NCI-H187 treated with DMSO at 0.1 percent for 48 hours (cell line): ENCODE measurements around the gene SVBP.

Source experiments
- DNase-seq: peaks from one replicate; lab custom pipeline; 2025; lab: John Stamatoyannopoulos, UW

The SVBP gene

DNA sequence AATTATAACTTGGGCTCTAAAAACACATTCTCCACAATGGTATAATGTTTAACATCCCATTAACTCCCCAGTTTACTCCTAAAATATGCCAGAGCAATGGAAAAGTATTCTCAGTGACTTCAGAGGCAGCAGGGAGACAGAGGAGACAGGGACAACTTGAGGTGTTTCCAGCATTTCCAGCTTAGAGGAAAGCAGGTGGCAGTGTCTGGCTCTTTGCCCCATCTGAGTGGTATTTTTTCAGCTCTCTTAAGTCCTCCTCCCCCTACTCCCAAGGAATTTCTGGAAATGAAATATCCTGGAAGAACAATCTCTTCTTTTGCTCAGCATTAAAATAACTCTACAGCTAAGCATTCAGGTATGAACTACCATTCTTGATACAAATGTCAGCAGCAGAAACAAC lies 11.0 kb downstream of the SVBP start:
- DNase-seq, result no peak

GRCh38 chr1:42801832-42802473 lies 15.2 kb downstream of the SVBP start:
- no peak for DNase-seq

GRCh38 chr1:42797979-42798378 lies 19.2 kb downstream of the SVBP start:
- DNase-seq, result no peak

DNA sequence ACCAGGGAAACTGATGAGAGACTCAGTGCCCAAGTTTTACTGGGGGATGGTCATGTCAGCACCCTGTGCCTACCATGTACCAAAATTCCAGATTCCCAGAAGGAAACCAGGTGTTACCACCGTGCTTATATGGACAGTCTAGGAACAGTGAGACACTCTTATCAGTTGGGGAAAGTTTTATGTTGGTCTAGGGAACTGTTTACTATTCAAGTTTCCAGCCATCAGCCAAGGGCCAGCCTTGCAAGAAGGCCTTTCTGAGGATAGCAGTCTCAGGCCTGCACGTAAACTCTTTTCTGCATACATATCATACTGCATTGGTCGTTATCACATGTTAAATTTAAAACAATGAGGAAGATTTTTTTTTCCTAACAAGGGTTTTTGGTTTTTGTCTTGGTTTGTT lies 19.8 kb downstream of the SVBP start:
- DNase-seq, result no peak

- DNase-seq, result no peak
These were observed 23.4 kb downstream of the SVBP start for GRCh38 chr1:42793824-42794223.

GRCh38 chr1:42788021-42788420 lies 29.2 kb downstream of the SVBP start:
- DNase-seq, result no peak

DNA sequence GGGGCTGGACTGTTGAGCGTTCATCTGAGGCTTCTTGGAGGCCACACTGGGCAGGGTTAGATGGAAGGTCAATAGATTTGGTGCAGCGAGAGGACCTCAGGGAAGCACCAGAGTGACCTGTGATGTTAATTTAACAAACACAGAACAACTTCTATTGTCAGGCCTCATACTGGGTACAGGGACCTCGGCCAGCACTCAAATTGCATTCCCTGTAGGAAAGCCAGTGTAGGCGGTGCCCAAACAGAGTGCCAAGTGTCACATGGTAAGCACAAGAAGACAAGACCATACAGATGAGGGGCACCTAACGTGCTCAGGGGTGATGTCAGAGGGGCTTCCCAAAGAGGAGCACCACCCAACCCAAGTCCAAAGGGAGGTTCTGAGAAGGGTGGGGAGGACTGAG lies 31.1 kb downstream of the SVBP start:
- DNase-seq, result no peak

DNA sequence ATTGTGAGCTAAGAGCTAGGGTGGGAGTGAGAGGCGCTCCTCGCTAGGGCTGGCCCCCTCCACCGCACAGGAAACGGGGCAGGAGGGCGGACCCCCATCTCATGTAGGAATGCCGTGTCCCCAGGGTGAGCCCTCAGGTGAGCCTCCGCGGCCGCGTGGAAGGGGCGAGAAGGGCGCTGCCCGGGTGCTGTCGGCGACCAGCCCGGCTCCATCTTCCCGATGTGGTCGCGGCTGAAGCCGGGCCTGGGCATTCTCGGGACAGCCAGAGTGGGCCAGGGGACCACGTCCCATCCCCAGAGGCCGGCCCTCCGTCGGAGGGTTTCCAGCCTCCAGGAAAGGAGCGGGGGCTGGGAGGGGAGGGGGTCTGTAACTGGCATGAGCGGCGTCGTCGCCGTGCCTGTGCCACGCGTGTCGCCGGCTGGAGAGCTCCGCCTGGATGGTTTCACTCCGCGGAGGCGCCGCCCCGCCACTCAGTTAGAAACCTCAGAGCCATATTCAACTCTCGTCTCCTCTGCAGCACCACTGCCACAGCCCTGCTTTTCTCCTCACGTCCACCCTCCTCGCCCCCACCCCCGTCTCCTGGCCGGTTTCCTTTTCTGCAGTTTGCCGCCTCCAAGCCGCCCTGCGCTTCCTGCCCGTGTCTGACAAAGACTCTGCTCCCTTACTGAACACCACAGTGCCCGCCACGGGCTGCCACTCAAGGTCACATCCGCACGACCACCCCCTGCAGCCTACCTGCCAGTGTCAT lies 32.1 kb downstream of the SVBP start, which contains the start of gene TMEM269:
Gene TMEM269 (plus strand): TSS at position 46 of the 748 bp plus-strand sequence. CDS start 4,903 bp downstream, outside the sequence.
- no peak for DNase-seq

DNA sequence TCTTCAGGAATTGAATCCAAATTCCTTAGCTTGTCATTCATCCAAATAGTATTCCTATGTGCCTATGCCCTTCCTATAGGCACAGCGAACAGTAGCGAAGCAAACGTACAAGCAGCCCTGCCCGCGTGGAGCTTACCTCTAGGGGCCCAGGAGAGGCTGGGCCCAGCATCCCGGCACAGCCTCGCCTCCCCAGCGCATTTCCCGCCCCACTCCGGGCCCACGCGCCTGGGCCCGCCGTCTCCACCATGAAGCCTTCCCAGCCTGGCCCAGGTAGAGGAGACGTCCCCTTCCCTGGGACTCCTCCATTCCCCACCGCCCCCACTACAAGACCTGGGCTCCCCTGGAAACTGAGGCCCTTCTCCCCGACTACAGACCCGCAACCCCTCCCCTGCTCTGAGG lies 32.7 kb downstream of the SVBP start:
- DNase-seq, result no peak

DNA sequence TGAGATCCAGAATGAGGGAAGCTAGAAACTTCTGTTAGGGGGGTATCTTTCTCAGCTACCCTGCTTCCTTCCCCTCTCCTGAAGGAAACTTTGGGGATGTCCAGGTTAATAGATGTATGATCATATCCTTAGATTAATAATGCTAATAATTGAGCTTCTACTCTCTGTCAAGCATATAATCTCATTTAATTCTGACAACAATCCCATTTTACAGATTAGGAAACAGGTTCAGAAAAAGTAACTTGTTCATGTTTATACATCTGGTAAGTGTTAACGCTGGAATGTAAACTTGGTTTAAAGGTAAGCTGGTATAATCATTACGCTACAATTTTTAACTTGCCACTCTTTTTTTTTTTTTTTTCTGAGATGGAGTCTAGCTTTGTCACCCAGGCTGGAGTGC lies 34.1 kb downstream of the SVBP start:
- no peak for DNase-seq

DNA sequence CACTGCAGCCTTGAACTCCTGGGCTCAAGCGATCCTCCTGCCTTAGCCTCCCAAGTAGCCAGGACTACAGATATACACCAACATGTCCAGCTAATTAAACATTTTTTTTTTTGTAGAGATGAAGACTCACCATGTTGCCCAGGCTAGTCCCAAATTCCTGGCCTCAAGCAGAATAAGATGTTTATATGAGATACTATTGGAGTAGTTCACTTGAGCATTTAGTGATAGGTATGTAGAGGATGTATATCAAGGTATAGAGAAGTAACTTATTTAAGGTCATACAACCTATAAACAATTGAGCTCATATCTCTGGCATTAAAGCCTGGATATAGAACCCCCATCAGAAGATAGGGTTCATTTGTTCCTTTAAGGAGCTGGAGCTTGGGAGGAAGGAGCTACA lies 37.0 kb downstream of the SVBP start:
- DNase-seq, result no peak

- no peak for DNase-seq
These were observed 37.5 kb downstream of the SVBP start for GRCh38 chr1:42779725-42780124.

GRCh38 chr1:42777852-42778251 lies 39.3 kb downstream of the SVBP start:
- DNase-seq, result no peak

GRCh38 chr1:42776502-42776901 lies 40.7 kb downstream of the SVBP start:
- no peak for DNase-seq

DNA sequence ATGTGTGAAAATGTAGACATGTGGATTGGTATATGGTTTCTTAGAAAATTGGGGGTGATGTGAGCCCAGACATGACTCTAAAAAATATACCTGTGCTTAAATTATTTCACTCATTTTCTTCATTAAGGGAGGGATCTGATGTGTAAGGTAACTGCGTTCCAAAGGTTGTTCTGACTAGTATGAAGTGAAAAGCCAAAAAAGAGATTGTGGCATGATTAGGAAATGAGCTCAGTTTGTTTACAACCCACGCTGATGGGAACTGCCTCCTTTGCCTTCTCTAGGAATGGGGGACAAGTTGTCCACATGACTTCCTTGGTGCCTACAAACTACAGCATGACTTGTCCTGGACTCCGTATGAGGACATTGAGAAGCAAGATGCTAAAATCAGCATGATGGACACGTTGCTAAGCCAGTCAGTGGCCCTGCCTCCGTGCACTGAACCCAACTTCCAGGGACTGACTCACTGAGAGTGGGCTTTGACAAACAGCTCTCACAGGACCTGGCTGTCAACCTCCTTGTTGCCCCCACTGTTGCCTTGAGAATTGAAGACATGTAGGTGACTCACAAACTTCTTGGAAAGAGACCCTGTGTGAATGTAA lies 42.2 kb downstream of the SVBP start:
- no peak for DNase-seq

DNA sequence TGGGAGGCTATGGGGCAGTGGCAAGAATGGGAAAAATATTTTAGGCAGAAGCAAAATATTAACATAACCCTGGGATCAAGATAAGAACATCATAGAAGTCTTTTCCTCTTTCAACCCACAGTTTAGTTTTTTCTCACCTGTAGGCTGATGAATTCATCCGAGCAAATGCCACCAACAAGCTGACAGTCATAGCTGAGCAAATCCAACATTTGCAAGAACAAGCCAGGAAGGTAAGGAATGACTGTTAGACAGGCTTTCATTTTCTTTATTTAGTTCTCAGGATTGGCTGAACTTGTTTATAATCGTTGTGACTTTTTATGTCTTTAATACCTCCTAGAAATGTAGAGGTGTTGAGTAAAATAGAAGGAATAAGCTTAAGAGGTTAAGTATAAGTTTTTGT lies 43.8 kb downstream of the SVBP start:
- no peak for DNase-seq

DNA sequence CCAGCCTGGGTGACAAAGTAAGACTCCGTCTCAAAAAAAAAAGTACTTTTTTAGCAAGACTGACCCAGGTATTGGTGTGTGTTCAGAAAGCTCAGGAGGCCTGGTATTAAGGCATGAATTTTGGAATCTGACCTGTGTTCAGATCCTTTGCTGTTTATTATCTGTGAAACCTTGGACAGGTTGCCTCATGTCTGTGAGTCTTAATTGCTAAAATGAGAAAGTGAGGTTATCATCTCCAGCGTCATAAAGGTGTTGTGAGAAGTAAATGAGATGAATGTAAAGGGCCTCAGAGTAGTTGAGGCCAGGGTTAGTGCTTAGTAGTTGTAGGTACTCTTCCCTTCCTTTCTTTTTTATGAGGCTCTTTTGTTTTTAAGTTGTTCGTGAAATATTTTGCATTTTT lies 47.4 kb downstream of the SVBP start:
- DNase-seq, result no peak

DNA sequence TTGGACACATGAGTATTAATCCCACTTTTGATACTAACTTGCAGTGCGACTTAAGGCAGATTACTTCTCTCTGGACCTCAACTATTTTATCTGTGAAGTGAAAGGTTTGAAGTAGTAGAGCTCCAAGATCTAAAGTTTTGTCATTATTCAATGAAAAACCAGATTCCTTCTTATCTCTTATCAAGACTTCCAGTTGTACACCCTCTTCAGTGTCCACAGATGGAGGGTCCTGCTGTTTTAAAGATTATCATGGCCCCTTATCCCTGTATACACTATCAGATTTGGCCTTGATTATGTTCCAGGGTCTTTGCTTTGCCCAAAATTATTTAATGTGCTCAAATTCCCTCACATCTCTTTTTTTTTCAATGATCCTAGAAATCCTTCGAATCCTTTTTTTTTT lies 49.0 kb downstream of the SVBP start:
- DNase-seq, result no peak

- DNase-seq, result no peak
These were observed 49.6 kb downstream of the SVBP start for GRCh38 chr1:42767510-42768000.

DNA sequence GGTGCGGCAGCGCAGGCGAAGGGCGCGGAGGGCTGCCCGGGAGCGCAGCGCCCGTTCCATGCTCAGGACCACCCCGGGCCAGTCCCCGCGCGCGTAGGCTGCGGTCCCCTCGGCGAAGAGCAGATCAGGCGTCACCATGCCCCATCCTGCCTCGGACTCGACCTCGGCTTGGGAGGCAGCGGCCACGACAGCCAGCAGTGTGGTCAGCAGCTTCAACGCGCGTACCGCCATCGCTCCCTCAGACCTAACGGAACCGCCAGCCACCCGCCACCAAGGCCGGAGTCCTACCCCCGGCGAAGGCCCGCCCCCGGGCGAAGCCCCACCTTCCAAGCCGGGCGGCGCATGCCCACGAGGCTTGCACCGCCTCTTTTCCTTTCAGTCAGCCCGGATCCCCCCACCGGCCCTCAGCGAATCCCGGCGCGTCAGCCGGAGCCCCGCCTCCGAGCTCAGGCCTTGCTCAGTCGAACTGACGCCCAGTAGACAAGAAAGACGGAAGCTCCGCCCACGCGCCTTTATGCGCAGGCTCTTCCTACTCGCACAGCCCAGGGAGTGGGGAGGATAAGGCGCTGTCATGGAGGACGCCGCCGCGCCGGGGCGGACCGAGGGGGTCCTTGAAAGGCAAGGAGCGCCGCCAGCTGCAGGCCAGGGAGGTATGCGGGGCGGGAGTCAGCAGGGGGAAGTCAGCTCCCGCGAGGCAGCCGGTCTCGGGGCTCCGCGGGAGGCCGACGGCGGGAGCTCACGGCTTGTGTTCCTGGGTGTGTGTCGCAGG lies 50.3 kb downstream of the SVBP start, which contains the start of the genes C1orf50 and P3H1:
Gene C1orf50 (plus strand): TSS at position 509 of the 769 bp plus-strand sequence. CDS start 63 bp downstream, at position 572.
Gene P3H1 (minus strand): TSS at position 288 of the 769 bp plus-strand sequence. CDS start 57 bp downstream, at position 231.
- DNase-seq, result peak; percentile 87

GRCh38 chr1:42765832-42766740 lies 51.1 kb downstream of the SVBP start:
- no peak for DNase-seq
